Bone marrow (tissue), 2 donors: ENCODE measurements around the gene TBCE.
"Not testable (repeated sequence)": the region's sequence is repeated elsewhere in the genome, so short reads cannot be mapped to it uniquely, and the experiment has no call there.

Experiments
- DNase-seq, 2 donors: peaks; one replicate each; lab custom pipeline; 2025; lab: John Stamatoyannopoulos, UW

TBCE gene

DNA sequence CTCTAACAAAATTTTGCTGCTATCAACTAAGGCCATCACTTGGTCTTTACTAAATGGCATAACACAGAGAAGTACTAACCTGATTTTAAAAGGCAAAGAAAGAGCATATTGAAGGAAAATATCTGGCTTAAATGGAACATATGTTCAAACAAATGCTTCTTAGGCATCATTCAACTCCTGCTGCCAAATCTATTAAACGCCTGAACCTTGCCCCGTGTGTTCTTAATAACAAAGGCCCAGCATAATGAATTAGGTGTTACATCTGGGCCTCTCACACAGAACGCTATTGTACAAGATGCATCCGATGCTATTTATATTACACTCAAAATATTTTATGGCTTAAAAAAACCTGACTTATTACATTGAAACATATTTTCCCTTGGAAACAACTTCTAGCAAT lies 88.6 kb downstream of the TBCE start:
- DNase-seq = no peak

DNA sequence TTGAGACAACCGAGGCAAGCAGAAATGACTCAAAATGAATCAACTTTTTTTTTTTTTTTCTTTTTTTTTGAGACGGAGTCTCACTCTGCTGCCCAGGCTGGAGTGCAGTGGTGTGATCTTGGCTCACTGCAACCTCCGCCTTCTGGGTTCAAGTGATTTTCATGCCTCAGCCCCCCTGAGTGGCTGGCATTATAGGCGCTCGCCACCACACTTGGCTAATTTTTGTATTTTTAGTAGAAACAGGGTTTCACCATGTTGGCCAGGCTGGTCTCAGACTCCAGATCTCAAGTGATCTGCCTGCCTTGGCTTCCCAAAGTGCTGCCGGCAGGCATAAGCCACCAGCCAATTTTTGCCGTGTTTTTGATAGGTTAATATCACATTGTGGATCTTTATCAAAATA lies 90.6 kb downstream of the TBCE start:
- DNase-seq = not testable (repeated sequence)

- no peak for DNase-seq
Measured at GRCh38 chr1:235460770-235461169, 93.5 kb downstream of the TBCE start.

- peak in 1 of 2 donors; percentile 12 for DNase-seq
Measured at GRCh38 chr1:235461954-235462353, 94.7 kb downstream of the TBCE start.

- not testable (repeated sequence) for DNase-seq
Measured at GRCh38 chr1:235462832-235463231, 95.6 kb downstream of the TBCE start.

DNA sequence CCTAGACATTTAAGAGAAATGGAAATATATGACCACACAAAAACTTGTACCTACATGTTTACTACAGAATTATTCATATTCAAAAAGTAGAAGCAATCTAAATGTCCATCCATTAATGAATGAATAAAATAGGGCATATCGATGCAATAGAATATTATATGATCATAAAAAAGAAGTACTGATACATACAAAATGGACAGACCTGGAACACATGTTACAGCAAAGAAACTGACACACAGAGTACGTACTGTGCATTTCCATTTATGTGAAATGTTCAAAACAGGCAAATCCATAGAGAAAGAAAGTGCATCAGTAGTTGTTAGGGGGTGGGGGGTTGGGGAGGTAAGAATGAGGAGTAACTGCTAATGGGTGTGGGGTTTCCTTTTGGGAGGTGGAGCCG lies 97.8 kb downstream of the TBCE start:
- no peak for DNase-seq

GRCh38 chr1:235468004-235468403 lies 100.8 kb downstream of the TBCE start:
- DNase-seq = no peak

DNA sequence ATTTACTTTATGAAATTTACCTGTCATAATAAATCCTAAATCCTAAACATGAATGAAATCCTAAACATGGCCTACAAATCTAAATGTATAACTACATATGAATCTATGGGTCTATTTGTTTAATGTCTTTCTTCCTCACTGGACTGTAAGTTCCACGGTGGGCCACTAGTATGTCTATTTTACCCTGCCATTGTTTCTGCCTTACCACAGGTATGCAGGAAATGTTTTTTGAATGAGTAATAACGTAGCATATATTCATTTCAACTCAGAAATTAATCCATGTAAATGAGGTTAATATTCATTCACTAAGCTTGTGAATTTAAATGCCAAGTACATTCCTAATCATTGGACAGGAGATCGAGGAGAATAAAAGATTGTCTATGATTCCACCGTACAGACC lies 101.7 kb downstream of the TBCE start:
- no peak for DNase-seq

DNA sequence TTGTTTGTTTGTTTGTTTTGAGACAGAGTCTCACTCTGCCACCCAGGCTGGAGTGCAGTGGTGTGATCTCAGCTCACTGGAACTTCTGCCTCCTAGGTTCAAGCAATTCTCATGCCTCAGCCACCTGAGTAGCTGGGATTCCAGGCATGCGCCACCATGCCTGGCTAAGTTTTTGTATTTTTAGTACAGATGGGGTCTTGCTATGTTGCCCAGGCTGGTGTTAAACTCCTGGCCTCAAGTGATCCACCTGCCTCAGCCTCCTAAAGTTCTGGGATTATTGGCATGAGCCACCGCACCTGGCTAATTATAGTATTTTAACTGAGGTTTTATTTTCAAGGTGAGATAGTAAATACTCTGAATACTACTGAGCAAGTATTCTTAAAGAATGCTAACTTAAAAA lies 102.7 kb downstream of the TBCE start:
- DNase-seq = not testable (repeated sequence)

GRCh38 chr1:235470741-235471439 lies 103.7 kb downstream of the TBCE start:
- no peak for DNase-seq

DNA sequence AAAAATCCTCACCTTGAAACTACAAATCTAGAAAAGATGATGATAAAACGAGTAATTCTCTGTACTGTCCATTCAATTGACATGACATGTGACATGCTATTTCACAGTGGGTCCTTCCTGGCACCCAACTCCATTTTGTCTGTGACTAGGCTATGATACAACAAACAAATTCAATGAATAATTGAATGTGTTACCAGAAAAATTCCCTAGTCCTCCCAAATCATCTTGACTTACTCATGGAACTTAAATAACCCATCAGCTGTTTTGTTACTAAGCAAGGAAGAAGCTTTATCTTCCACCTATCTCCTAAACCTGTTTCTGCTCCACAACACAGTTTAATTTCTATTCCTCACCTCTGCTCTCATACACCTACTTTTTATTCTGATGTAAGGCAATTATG lies 106.6 kb downstream of the TBCE start:
- no peak for DNase-seq

- no peak for DNase-seq
Measured at GRCh38 chr1:235483090-235483489, 115.9 kb downstream of the TBCE start.

DNA sequence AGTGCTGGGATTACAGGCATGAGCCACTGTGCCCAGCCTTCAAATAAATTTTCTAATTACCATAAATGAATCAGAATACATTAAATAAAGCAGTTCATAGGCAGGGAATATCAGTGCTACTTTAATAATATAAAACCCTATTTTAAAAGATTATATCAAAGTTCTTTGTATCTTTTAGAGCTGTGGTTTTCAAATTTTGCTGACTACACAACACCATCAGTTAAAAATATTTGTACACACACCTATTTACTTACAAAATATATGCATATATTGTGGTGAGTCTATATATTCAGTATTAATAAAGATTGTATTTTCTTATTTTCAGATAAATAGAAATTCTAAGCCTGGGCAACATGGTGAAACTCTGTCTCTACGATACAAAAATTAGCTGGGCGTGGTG lies 118.3 kb downstream of the TBCE start:
- no peak for DNase-seq

GRCh38 chr1:235486321-235486720 lies 119.1 kb downstream of the TBCE start:
- DNase-seq = no peak

GRCh38 chr1:235491644-235492043 lies 124.4 kb downstream of the TBCE start:
- no peak for DNase-seq

- no peak for DNase-seq
Measured at GRCh38 chr1:235494531-235494930, 127.3 kb downstream of the TBCE start.

- no peak for DNase-seq
Measured at GRCh38 chr1:235495030-235495429, 127.8 kb downstream of the TBCE start.

GRCh38 chr1:235495551-235495950 lies 128.3 kb downstream of the TBCE start:
- DNase-seq = no peak

GRCh38 chr1:235500971-235501540 lies 133.8 kb downstream of the TBCE start:
- no peak for DNase-seq
